MM.1S (cell line): ENCODE measurements around the gene DLEC1.
"Not testable (repeated sequence)": the region's sequence is repeated elsewhere in the genome, so short reads cannot be mapped to it uniquely, and the experiment has no call there.

Source experiments
- DNase-seq: peaks from one replicate; pipeline ENCODE4 v3.0.0-alpha.2; 2015
- H2AFZ ChIP-seq: fragments of 300-600 bp; sonication (generic); 2 replicates; pipeline ENCODE4 v1.6.0; 2016; ENCODE audit warnings: antibody characterized with exemption, low read length
- H3F3A ChIP-seq: fragments of 300-600 bp; sonication (generic); 2 replicates; pipeline ENCODE4 v1.6.1; 2016; ENCODE audit warnings: mild to moderate bottlenecking, antibody characterized with exemption, low read length, moderate library complexity, mixed read lengths; ENCODE audit not compliant: insufficient read depth
- H3K27ac ChIP-seq: fragments of 300-600 bp; sonication (generic); 2 replicates; pipeline ENCODE4 v1.5.1; 2016; ENCODE audit warnings: mild to moderate bottlenecking, low read length
- H3K27me3 ChIP-seq: fragments of 300-600 bp; sonication (generic); replicated peaks from 2 replicates; pipeline ENCODE4 v1.6.0; 2016; ENCODE audit warnings: low read length; ENCODE audit not compliant: insufficient read depth
- H3K36me3 ChIP-seq: fragments of 300-600 bp; sonication (generic); replicated peaks from 2 replicates; pipeline ENCODE4 v1.6.1; 2016; ENCODE audit warnings: mild to moderate bottlenecking, low read length, mixed read lengths; ENCODE audit not compliant: insufficient read depth
- H3K4me1 ChIP-seq: fragments of 300-600 bp; sonication (generic); 2 replicates; pipeline ENCODE4 v1.6.1; 2016; ENCODE audit warnings: low read length, mixed read lengths
- H3K4me2 ChIP-seq: fragments of 300-600 bp; sonication (generic); 2 replicates; pipeline ENCODE4 v1.6.0; 2016; ENCODE audit warnings: low read depth, low read length
- H3K4me3 ChIP-seq: fragments of 300-600 bp; sonication (generic); 2 replicates; pipeline ENCODE4 v1.5.1; 2016; ENCODE audit warnings: low read length, mixed read lengths
- H3K79me2 ChIP-seq: fragments of 300-600 bp; sonication (generic); 2 replicates; pipeline ENCODE4 v1.6.1; 2016; ENCODE audit warnings: mixed run types, low read length, mixed read lengths
- H3K9ac ChIP-seq: fragments of 300-600 bp; sonication (generic); 2 replicates; pipeline ENCODE4 v1.6.1; 2016; ENCODE audit warnings: low read length, mixed read lengths
- H3K9me2 ChIP-seq: fragments of 300-600 bp; sonication (generic); replicated peaks from 2 replicates; pipeline ENCODE4 v1.6.1; 2016; ENCODE audit warnings: mild to moderate bottlenecking, low read length, mixed read lengths; ENCODE audit not compliant: insufficient read depth
- H3K9me3 ChIP-seq: fragments of 300-600 bp; sonication (generic); replicated peaks from 2 replicates; pipeline ENCODE4 v1.6.1; 2016; ENCODE audit warnings: mild to moderate bottlenecking, low read length, mixed read lengths; ENCODE audit not compliant: insufficient read depth
- H4K20me1 ChIP-seq: fragments of 300-600 bp; sonication (generic); 2 replicates; pipeline ENCODE4 v1.6.1; 2016; ENCODE audit warnings: mild to moderate bottlenecking, low read length, moderate library complexity, mixed read lengths; ENCODE audit not compliant: insufficient read depth
- EZH2 ChIP-seq: fragments of 300-600 bp; sonication (generic); optimal IDR thresholded peaks from 2 replicates; pipeline ENCODE3; 2017; ENCODE audit warnings: low read depth, mild to moderate bottlenecking, antibody characterized with exemption, low read length, mixed read lengths
- EZH2phosphoT487 ChIP-seq: fragments of 300-600 bp; sonication (generic); IDR thresholded peaks from 2 replicates; pipeline ENCODE4 v1.6.1; 2018; ENCODE audit warnings: antibody characterized with exemption, low read length
- TF ChIP-seq, protein P1 (sequence below): fragments of 300-600 bp; sonication (generic); IDR thresholded peaks from 2 replicates; pipeline ENCODE4 v1.5.1; 2016; ENCODE audit warnings: antibody characterized with exemption, low read length, mixed read lengths

Gene DLEC1

GRCh38 chr3:38131621-38132369 is 92.8 kb downstream of the DLEC1 start:
- no peak overlapping the region for H3K27ac ChIP-seq
- H3K9ac ChIP-seq, result no peak overlapping the region
- no peaks in the 10 kb centered on the region for H3K9me3 ChIP-seq
- H3K4me2 ChIP-seq, result no peak overlapping the region
- H3K79me2 ChIP-seq, result peaks cover 17% of the 10 kb centered on the region
- H3K4me3 ChIP-seq, result no peak overlapping the region
- H2AFZ ChIP-seq, result no peak overlapping the region
- H3K4me1 ChIP-seq, result no peaks in the 10 kb centered on the region
- no peaks in the 10 kb centered on the region; the same call in 1 of the 2 replicates for H3K36me3 ChIP-seq
- H3K27me3 ChIP-seq, result no peaks in the 10 kb centered on the region
- TF ChIP-seq, protein P1, sequence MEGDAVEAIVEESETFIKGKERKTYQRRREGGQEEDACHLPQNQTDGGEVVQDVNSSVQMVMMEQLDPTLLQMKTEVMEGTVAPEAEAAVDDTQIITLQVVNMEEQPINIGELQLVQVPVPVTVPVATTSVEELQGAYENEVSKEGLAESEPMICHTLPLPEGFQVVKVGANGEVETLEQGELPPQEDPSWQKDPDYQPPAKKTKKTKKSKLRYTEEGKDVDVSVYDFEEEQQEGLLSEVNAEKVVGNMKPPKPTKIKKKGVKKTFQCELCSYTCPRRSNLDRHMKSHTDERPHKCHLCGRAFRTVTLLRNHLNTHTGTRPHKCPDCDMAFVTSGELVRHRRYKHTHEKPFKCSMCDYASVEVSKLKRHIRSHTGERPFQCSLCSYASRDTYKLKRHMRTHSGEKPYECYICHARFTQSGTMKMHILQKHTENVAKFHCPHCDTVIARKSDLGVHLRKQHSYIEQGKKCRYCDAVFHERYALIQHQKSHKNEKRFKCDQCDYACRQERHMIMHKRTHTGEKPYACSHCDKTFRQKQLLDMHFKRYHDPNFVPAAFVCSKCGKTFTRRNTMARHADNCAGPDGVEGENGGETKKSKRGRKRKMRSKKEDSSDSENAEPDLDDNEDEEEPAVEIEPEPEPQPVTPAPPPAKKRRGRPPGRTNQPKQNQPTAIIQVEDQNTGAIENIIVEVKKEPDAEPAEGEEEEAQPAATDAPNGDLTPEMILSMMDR, result peak; percentile 52
- TF ChIP-seq EZH2, result no peak
- no peaks in the 10 kb centered on the region for H3K9me2 ChIP-seq
- peak; percentile 22 for DNase-seq
- H4K20me1 ChIP-seq, result no peaks in the 10 kb centered on the region
- H3F3A ChIP-seq, result no peaks in the 10 kb centered on the region

GRCh38 chr3:38133209-38133556 is 94.2 kb downstream of the DLEC1 start:
- DNase-seq, result no peak
- H3K9me3 ChIP-seq, result no peaks in the 10 kb centered on the region
- no peak overlapping the region for H3K4me3 ChIP-seq
- no peak overlapping the region for H2AFZ ChIP-seq
- H4K20me1 ChIP-seq, result no peaks in the 10 kb centered on the region
- TF ChIP-seq, protein P1, result no peak
- TF ChIP-seq EZH2phosphoT487 (no peak), EZH2 (no peak)
- H3K4me1 ChIP-seq, result peaks cover 6% of the 10 kb centered on the region; the same call in 1 of the 2 replicates
- H3K27ac ChIP-seq, result no peak overlapping the region
- H3K4me2 ChIP-seq, result no peak overlapping the region
- H3F3A ChIP-seq, result no peaks in the 10 kb centered on the region
- H3K27me3 ChIP-seq, result no peaks in the 10 kb centered on the region
- no peaks in the 10 kb centered on the region for H3K9me2 ChIP-seq
- no peaks in the 10 kb centered on the region; the same call in 1 of the 2 replicates for H3K36me3 ChIP-seq
- H3K79me2 ChIP-seq, result peaks cover 18% of the 10 kb centered on the region
- H3K9ac ChIP-seq, result no peak overlapping the region

DNA sequence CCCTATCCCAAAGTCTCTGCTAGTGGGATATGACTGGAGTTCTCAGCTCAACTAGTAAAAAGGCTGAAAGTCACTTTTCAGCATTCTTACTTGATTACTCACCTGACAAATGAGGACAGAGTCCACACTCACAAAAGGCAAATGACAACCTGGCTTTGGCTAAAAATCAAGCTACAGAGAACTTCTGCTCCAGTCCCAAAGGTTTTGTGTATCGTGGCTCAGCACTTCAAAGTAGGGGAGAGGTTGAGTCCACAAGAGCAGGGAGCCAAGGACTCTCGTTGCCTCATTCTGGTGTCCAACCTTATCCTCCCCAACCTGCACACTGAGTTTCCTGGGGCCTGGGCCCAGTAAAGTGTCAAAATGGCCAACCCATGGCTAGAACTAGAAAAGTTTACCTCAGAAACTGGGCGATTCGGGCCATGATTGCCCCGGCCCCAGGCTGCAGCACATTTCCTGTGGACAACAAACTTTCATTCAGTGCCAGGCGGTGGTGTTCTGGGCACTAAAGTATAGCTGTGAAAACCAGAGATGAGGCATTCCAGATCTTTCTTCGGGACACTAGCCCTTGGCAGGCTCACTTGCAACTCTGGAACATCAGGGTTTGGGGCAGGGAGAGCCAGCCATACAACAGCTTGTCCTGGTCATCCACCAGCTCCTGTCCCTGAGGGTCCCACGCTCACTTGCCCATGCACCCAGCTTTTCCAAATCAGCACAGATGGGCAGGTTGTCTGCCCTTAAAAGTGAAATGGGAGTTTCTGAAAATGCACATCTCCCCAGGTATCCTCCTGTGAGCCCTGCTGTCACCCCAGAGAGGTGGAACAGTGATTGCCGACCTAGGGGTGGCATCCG is 94.8 kb downstream of the DLEC1 start:
- Histone ChIP-seq H3K9me2 (no peaks in the 10 kb centered on the region), H3K27ac (no peak overlapping the region), H3K79me2 (peaks cover 18% of the 10 kb centered on the region), H3K4me3 (no peak overlapping the region), H3K9me3 (no peaks in the 10 kb centered on the region), H3K36me3 (no peaks in the 10 kb centered on the region; the same call in 1 of the 2 replicates), H3F3A (no peaks in the 10 kb centered on the region), H4K20me1 (no peaks in the 10 kb centered on the region), H3K9ac (no peak overlapping the region), H3K4me2 (no peak overlapping the region), H3K27me3 (no peaks in the 10 kb centered on the region), H2AFZ (no peak overlapping the region), H3K4me1 (peaks cover 6% of the 10 kb centered on the region; the same call in 1 of the 2 replicates)
- DNase-seq, result no peak
- TF ChIP-seq EZH2, result no peak
- TF ChIP-seq, protein P1, result no peak
- no peak for TF ChIP-seq EZH2phosphoT487

DNA sequence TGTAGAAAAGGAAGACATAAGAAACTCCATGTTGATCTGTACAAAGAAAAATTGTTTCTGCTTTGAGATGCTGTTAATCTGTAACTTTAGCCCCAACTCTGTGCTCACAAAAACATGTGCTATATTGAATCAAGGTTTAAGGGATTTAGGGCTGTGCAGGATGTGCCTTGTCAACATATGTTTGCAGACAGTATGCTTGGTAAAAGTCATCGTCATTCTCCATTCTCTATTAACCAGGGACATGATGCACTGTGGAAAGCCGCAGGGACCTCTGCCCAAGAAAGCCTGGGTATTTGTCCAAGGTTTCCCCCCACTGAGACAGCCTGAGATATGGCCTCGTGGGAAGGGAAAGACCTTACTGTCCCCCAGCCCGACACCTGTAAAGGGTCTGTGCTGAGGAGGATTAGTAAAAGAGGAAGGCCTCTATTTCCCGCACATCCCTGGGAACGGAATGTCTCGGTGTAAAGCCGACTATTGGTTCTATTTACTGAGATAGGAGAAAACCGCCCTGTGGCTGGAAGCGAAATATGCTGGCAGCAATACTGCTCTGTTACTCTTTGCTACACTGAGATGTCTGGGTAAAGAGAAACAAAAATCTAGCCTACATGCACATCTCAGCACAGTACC is 95.6 kb downstream of the DLEC1 start:
- H3K4me2 ChIP-seq, H3K27me3 ChIP-seq, H3K36me3 ChIP-seq, DNase-seq, H2AFZ ChIP-seq, H3F3A ChIP-seq, H3K9me3 ChIP-seq, H3K9me2 ChIP-seq, H3K4me3 ChIP-seq, H3K4me1 ChIP-seq, H4K20me1 ChIP-seq, H3K27ac ChIP-seq, H3K9ac ChIP-seq: not testable (repeated sequence)
- H3K79me2 ChIP-seq, result peaks cover 22% of the 10 kb centered on the region

DNA sequence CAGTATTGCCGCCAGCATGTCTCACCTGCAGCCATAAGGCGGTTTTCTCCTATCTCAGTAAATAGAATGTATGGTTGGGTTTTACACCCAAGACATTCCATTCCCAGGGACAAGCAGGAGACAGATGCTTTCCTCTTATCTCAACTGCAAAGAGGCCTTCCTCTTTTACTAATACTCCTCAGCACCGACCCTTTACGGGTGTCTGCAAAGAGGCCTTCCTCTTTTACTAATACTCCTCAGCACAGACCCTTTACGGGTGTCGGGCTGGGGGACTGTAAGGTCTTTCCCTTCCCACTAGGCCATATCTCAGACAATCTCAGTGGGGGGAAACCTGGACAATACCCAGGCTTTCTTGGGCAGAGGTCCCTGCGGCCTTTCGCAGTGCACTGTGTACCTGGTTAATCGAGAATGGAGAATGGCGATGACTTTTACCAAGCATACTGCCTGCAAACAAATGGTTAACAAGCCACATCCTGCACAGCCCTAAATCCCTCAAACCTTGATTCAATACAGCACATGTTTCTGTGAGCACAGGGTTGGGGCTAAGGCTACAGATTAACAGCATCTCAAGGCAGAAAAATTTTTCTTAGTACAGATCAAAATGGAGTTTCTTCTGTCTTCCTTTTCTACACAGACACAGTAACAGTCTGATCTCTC is 96.7 kb downstream of the DLEC1 start:
- Histone ChIP-seq H3K79me2 (peaks cover 28% of the 10 kb centered on the region), H3K4me3 (peak overlapping the region; percentile 66), H3K4me2 (peak overlapping the region; percentile 86), H2AFZ (peak overlapping the region; percentile 86; the same call in 1 of the 2 replicates), H3K9ac (peak overlapping the region; percentile 85; the same call in 1 of the 2 replicates)
- H3K36me3 ChIP-seq, H4K20me1 ChIP-seq, H3K9me2 ChIP-seq, H3K9me3 ChIP-seq, H3K27me3 ChIP-seq, H3F3A ChIP-seq, DNase-seq, H3K27ac ChIP-seq, H3K4me1 ChIP-seq: not testable (repeated sequence)
